Stimulated activated CD8-positive, alpha-beta memory T cell treated with anti-CD3 and anti-CD28 coated beads, Interleukin-15, amount 100 ng/mL, for 4 hours (primary cell): Measurements from ENCODE around the gene IL17B.

Experiments
- DNase-seq, 2 donors: peaks; one replicate each; pipeline ENCODE4 v3.0.0-alpha.2; 2020; ENCODE audit warnings: low read depth in 2 of 2

The IL17B gene

GRCh38 chr5:149379177-149379761, at the start of gene IL17B:
IL17B (minus strand) TSS chr5:149379292; CDS start chr5:149379225, 67 bp downstream.
- no peak for DNase-seq

DNA sequence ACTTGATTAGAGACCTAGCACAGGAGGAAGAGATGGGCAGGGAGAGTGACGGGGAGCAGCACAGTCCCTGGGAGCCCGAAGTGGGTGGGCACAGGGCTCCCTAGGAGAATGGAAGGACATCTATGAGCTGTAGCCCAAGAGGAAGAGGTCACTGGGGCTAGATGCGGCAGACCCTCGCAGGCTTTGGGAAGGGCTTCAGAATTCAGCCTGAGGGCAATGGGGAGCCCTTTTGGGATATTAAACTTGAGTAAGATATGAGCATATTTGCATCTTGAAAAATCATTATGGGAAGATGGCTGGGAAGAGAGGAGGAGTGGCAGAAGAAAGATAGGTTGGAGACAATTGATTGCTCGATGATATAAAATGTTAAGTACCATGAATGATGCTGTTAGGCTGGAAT, 48.9 kb upstream of the IL17B start:
- no peak for DNase-seq

DNA sequence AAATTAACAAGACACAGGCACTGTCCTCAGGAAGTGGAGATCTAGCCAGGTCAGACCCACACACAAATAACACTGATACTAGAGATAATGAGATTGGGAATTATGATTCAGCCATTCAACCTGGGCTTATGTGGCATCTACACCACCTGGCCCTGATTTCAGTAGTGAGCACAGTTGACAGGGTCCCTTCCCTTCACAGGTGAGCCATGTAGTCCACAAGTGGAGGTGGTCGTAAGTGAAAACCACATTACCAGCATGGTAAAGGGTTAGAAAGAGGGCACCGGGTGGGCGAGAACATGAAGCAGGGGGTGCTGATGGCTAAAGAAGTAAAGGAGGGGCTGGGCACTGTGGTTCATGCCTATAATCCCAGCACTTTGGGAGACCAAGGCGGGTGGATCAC, 48.3 kb upstream of the IL17B start:
- no peak for DNase-seq

DNA sequence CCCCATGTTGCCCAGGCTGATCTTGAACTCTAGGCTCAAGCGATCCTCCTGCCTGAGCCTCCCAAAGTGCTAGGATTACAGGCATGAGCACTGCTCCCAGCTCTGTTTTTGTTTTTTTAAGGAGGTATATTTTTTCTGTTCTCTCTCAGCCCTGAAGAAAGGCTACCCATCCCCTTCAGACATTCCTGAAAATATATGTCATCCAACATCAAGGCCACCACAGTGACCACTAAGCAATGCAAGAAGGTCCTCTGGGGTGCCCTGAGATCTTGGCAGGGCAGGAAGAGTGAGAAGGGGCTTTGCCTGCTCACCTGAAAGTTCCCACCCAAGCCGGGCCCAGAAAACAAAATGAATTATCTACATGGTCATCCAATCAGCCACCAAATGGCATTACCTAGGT, 47.8 kb upstream of the IL17B start:
- no peak for DNase-seq

DNA sequence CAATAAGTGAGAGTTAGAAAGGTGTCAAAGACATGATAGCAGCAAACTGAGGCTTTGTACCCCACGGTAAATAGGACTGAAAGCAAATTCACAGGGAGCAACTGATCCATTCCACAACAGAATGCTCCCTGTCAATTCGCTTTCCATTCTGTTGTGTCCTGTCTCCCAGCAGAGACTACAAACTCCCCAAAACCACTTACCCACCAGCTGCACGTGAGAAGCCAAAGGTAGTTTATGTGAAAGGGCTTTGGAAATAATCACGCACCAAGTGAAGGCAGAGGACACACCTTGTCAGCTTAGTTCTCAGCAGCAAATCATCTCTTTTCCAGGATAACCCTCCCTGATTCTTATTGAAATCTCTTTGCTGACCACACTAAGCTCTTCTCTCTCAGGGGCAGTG, 46.6 kb upstream of the IL17B start:
- no peak for DNase-seq

GRCh38 chr5:149424371-149425315, 45.6 kb upstream of the IL17B start:
- no peak for DNase-seq

- DNase-seq, result no peak
Observed at GRCh38 chr5:149423794-149424268, 44.7 kb upstream of the IL17B start.

DNA sequence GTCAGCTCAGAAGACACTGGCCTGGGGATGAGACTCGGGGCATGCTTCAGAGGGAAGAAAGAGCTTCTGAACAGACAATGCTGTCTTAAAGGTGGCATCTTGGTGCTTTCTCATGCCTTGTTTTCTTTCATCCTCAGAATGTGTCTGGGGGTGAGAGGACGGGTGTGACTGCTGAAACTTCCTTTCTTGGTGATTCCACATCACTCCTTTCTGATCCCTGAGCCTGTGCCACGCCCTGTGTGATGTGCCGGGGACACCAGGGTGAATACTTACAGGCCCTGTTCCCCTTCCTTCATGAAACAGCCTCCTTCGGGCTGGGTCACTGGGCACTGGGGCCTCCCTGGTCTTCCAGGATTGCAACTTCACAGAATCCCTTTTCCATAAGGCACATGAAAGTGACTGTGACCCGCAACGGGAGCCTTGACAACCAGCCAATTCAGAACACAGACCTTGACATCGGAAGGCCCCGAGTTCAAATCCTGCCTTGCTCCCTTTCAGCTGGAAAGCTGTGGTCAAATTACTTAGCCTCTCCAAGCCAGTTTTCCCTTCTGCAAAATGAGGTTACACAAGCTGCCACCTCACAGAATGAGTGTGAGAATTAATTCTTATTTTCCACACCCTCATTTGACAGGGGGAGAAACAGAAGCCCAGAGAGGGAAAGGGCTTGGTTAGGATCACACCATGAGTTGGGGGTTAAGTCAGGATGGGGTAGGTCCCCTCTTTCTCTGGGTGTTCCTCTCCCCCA, 44.1 kb upstream of the IL17B start:
- DNase-seq, result no peak

- no peak for DNase-seq
Observed at GRCh38 chr5:149422366-149423048, 43.4 kb upstream of the IL17B start.

DNA sequence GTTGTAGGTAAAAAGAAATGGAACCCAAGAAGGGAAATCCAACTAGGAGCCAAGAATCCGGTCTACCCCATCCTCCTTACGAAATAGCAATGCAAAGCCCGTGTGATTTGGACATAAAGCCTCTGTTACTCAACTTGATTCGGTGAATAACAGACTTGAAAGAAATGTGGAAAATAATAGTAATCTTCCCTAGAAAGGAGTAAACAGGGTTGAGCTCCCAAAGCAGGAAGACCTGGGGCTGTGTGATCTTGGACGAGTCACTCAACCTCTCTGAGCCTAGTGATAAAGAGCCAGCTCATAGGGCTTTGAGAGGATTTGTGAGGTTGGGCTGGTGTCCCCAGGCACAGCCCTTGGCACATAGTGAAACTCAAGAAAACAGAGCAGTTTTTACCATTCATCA, 42.7 kb upstream of the IL17B start:
- DNase-seq, result no peak

GRCh38 chr5:149421372-149421685, 42.2 kb upstream of the IL17B start:
- no peak for DNase-seq

GRCh38 chr5:149420545-149421371, 41.7 kb upstream of the IL17B start:
- DNase-seq, result no peak

DNA sequence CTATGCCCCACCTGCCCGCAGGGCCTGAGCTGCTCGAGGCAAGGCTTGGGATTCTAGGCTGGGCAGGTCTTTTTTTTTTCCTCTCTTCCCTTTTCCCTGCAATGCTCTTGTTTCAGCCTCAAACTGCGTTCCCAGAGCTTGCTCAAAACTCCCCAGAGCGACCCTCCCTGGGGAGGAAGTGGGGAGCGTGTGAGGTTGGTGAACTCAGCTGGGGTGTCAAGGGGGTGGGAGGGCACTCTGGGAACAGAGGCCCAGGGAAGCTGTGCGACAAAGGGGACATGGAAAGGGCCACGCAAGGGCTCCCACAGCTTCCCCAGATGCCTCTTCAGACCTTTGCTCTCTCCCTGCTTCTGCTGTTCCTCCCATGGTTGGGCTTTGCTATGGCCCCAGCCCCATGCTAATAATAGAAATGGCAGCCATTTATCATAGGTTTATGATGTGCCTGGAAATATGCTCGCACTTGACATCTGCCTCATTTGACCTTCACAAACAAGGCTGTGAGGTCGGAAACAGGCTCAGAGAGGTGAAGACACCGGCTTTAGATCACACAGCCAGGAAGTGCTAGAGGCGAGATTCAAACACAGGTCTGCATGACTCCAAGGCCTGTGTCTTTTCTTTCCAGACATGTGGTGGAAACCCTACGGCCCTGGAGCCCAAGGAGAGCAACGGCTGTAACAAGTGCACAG, 40.9 kb upstream of the IL17B start:
- DNase-seq, result no peak

DNA sequence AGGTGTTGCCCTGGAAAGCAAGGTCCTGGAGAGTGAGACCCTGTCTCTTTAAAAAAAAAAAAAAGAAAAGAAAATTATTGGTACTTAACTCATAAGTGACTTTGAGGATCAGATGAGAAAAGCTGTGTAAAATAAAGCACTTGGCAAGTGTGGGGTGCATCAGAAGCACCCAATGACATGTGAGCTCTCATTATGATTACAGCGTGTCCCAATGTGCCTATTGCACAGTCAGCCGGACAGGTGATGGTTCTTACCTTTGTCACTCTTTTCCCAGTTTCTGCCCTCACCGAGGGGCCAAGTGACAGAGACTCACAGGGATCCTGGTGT, 40.4 kb upstream of the IL17B start:
- no peak for DNase-seq

- DNase-seq, result no peak
Observed at GRCh38 chr5:149418910-149419531, 39.9 kb upstream of the IL17B start.

- DNase-seq, result no peak
Observed at GRCh38 chr5:149417711-149418368, 38.7 kb upstream of the IL17B start.

DNA sequence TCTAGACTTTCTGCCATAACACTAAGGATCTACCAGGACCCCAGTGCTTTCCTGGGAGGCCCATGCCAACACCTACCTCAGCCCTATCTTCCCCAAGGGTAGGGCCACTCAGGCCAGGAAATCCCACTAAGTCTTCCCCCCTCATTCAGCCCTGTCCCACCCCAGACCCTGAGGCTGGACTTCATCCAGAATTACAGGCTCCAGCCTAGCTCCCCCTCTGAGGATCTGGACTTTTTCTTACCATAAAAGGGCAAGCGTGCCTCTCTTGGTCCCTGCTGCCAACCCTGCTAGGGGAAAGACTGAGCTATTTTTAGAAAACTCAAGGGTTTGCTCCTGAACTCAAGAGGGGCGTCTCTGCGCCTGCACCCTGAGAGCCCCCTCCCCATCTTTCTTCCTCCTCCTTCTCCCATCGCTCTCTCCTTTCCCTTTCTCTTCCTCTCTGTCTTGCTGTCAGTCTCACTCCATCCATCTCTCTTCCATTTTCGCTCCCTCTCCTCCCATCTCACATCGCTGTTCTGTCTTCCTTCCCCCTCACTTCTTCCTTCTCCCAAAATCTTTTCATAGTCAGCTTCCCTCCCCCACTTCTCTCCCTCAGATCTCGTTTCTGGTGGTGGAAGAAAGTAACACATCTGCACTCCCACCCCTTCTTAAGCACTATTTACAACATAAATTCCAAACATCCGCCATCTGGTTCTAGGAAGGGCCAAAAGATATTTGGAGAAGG, 38.1 kb upstream of the IL17B start:
- no peak for DNase-seq

GRCh38 chr5:149415066-149415967, 36.2 kb upstream of the IL17B start:
- DNase-seq, result no peak
